CD4-positive, alpha-beta T cell treated with Interleukin-6 at 100 ng/mL for 8 hours (primary cell): ENCODE measurements around the gene ZBTB16.

Experiments
- DNase-seq: peaks from one replicate; pipeline ENCODE4 v3.0.0-alpha.2; 2020; ENCODE audit warnings: mixed read lengths, low spot score

ZBTB16 gene

GRCh38 chr11:114213622-114214021 lies 154.1 kb downstream of the ZBTB16 start:
- no peak for DNase-seq

- no peak for DNase-seq
These were observed 155.9 kb downstream of the ZBTB16 start for GRCh38 chr11:114215428-114215827.

- no peak for DNase-seq
These were observed 156.6 kb downstream of the ZBTB16 start for GRCh38 chr11:114215871-114216795.

GRCh38 chr11:114216796-114217180 lies 157.3 kb downstream of the ZBTB16 start:
- peak; percentile 9 for DNase-seq

GRCh38 chr11:114218508-114218907 lies 159.0 kb downstream of the ZBTB16 start:
- DNase-seq: no peak

- DNase-seq: no peak
These were observed 160.2 kb downstream of the ZBTB16 start for GRCh38 chr11:114219559-114220349.

- no peak for DNase-seq
These were observed 161.5 kb downstream of the ZBTB16 start for GRCh38 chr11:114221037-114221436.

- no peak for DNase-seq
These were observed 166.2 kb downstream of the ZBTB16 start for GRCh38 chr11:114225661-114226060.

- DNase-seq: no peak
These were observed 166.8 kb downstream of the ZBTB16 start for GRCh38 chr11:114226356-114226755.

- DNase-seq: no peak
These were observed 169.2 kb downstream of the ZBTB16 start for GRCh38 chr11:114228435-114229411.

GRCh38 chr11:114230031-114230704 lies 170.7 kb downstream of the ZBTB16 start:
- DNase-seq: no peak

GRCh38 chr11:114232400-114233059 lies 173.0 kb downstream of the ZBTB16 start:
- no peak for DNase-seq

GRCh38 chr11:114233755-114234154 lies 174.2 kb downstream of the ZBTB16 start:
- DNase-seq: no peak

GRCh38 chr11:114236829-114237228 lies 177.3 kb downstream of the ZBTB16 start:
- no peak for DNase-seq

GRCh38 chr11:114237321-114238280 lies 178.1 kb downstream of the ZBTB16 start:
- no peak for DNase-seq

- DNase-seq: no peak
These were observed 180.2 kb downstream of the ZBTB16 start for GRCh38 chr11:114239753-114240161.

GRCh38 chr11:114242032-114242431 lies 182.5 kb downstream of the ZBTB16 start:
- no peak for DNase-seq

GRCh38 chr11:114243461-114244372 lies 184.2 kb downstream of the ZBTB16 start:
- DNase-seq: no peak
